Common myeloid progenitor, CD34-positive (primary cell): ENCODE results near the gene UBE2E2.
A peak's percentile ranks its signal among the peaks of the same experiment; 100 is the strongest.

Experiments
- CTCF ChIA-PET: fragments of 350-600 bp; sonication (Branson Sonifier 250); formaldehyde crosslinking; loops from one replicate; lab custom pipeline; 2021; ENCODE audit warnings: antibody characterized with exemption; lab: Charles Lee
- POLR2A ChIA-PET: fragments of 350-600 bp; sonication (Branson Sonifier 250); formaldehyde crosslinking; loops from one replicate; lab custom pipeline; 2021; ENCODE audit warnings: antibody characterized with exemption; lab: Charles Lee
- DNase-seq, 3 donors: peaks; one replicate each; pipeline versions ENCODE4 v3.0.0 to v3.0.0-alpha.2; 2013
- H3K27ac ChIP-seq, 2 experiments: 1 replicate in 1 of 2; 2 replicates in 1 of 2; pipeline ENCODE4 v1.7.0; 2013; ENCODE audit warnings: inconsistent platforms in 2 of 2, low read length in 2 of 2, mild to moderate bottlenecking in 2 of 2, low read depth in 1 of 2, moderate library complexity in 1 of 2; ENCODE audit not compliant: severe bottlenecking in 2 of 2, insufficient read depth in 1 of 2, poor library complexity in 1 of 2
- H3K27me3 ChIP-seq, 5 experiments: replicated peaks in 2 of 5; 1 replicate in 3 of 5; 2 replicates in 2 of 5; pipeline versions ENCODE4 v1.6.1 to v1.7.0; 2013; ENCODE audit warnings: low read length in 4 of 5, mild to moderate bottlenecking in 2 of 5, moderate library complexity in 2 of 5, inconsistent platforms in 1 of 5; ENCODE audit not compliant: insufficient read depth in 5 of 5, control insufficient read depth in 4 of 5
- H3K36me3 ChIP-seq, 4 experiments: 1 replicate in 2 of 4; 2 replicates in 2 of 4; pipeline versions ENCODE4 v1.6.1 to v1.7.0; 2013; ENCODE audit warnings: low read length in 3 of 4, control low read depth in 1 of 4, mild to moderate bottlenecking in 1 of 4; ENCODE audit not compliant: control insufficient read depth in 4 of 4, insufficient read depth in 4 of 4
- H3K4me1 ChIP-seq, 4 experiments: 1 replicate in 3 of 4; 2 replicates in 1 of 4; pipeline versions ENCODE4 v1.6.1 to v1.7.1; 2013; ENCODE audit warnings: low read length in 3 of 4, mild to moderate bottlenecking in 3 of 4, control low read depth in 1 of 4, inconsistent platforms in 1 of 4, moderate library complexity in 1 of 4; ENCODE audit not compliant: control insufficient read depth in 4 of 4, insufficient read depth in 4 of 4; ENCODE audit errors: control extremely low read depth in 1 of 4
- H3K4me3 ChIP-seq, 7 experiments: 1 replicate in 4 of 7; 2 replicates in 3 of 7; pipeline versions ENCODE4 v1.5.1 to v1.7.0; 2013; ENCODE audit warnings: mild to moderate bottlenecking in 7 of 7, low read length in 6 of 7, moderate library complexity in 6 of 7, inconsistent platforms in 2 of 7, low read depth in 2 of 7, control low read depth in 1 of 7; ENCODE audit not compliant: insufficient read depth in 4 of 7, control insufficient read depth in 1 of 7; ENCODE audit errors: extremely low read depth in 1 of 7
- H3K9me3 ChIP-seq, 5 experiments: 1 replicate in 4 of 5; 2 replicates in 1 of 5; pipeline versions ENCODE4 v1.6.1 to v1.7.1; 2013; ENCODE audit warnings: low read length in 4 of 5, mild to moderate bottlenecking in 2 of 5, inconsistent platforms in 1 of 5, low read depth in 1 of 5, moderate library complexity in 1 of 5; ENCODE audit not compliant: control insufficient read depth in 4 of 5, insufficient read depth in 2 of 5; ENCODE audit errors: control extremely low read depth in 1 of 5
- WGBS: methylation state at CpG from one replicate; pipeline ENCODE4 v1.1.5; 2013; ENCODE audit not compliant: insufficient coverage; 5-methylcytosine and 5-hydroxymethylcytosine counted together

UBE2E2 gene

DNA sequence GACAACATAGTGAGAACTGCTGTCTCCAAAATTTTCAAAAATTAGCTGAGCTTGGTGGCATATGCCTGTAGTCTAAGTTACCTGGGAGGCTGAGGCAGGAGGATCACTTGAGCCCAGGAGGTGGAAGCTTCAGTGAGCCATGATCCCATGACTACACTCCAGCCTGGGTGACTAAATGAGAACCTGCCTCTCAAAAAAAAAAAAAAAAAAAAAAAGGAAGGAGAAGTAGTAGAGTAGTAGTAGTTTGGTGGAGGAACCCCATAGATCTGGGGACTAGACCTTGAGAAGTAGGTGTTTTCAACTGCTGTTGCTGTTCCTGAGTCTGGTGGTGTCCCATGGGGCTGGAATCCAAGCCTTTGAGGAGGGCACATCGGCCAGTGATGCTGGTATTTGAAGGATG is 38.4 kb upstream of the UBE2E2 start:
- no peak overlapping the region for H3K27ac ChIP-seq
- ChIA-PET CTCF (interaction anchor here (1.4 kb wide), 1 partner anchor 10 kb away, joined by 5 read pairs; no protein-coding TSS in a partner anchor), POLR2A (interaction anchor here (0.6 kb wide), 1 partner anchor 12 kb away, joined by 3 read pairs; no protein-coding TSS in a partner anchor)
- no peaks in the 10 kb centered on the region for H3K36me3 ChIP-seq
- no peaks in the 10 kb centered on the region for H3K27me3 ChIP-seq
- WGBS = 86% methylated on average over 1 of the region's 1 CpG
- peak in 2 of 3 donors; percentile 7 to 15 for DNase-seq
- H3K4me3 ChIP-seq = no peak overlapping the region
- no peaks in the 10 kb centered on the region for H3K9me3 ChIP-seq
- H3K4me1 ChIP-seq = peaks cover 0 to 6% (median 2%) of the 10 kb centered on the region in 4 experiments

DNA sequence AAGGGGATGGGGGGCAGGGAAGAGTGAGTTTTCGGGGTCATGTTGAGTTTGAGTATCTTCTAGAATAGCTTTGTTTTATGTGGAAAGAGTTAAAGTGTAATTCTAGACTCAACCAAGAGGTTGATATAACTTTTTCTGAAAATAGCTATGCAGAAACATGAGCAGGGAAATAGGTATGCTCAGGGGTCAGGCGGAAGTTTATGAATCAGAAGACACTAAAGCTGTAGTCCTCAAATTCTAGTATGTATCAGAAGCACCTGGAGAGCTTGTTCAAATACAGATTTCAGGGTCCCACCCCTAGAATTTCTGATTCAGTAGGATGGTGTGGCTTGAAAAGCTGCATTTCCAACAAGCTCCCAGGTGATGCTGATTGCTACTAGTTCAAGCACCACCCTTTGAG is 37.6 kb upstream of the UBE2E2 start:
- POLR2A ChIA-PET = no interaction called here

DNA sequence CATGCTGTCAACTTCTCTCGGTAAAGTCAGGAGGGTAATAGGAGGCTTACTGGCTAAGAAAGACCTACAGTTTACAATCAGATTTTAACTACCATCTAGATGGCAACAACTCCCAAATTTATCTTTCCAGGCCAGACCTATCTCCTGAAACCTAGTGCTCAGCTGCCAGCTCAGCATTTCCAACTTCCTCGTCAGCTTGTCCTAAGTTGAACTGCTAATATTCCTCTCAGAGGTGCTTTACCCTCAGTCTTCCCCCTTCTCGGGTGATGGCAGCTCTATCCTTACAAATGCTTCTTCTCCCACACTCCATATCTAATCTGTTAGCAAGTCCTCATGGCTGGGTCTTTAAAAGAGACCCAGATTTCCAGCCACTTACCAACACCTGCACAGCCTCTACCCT is 36.9 kb upstream of the UBE2E2 start:
- Histone ChIP-seq H3K27me3 (no peaks in the 10 kb centered on the region), H3K9me3 (peaks cover 0 to 3% (median 0%) of the 10 kb centered on the region in 5 experiments), H3K27ac (no peak overlapping the region), H3K4me1 (peaks cover 0 to 6% (median 2%) of the 10 kb centered on the region in 4 experiments), H3K36me3 (no peaks in the 10 kb centered on the region), H3K4me3 (no peak overlapping the region)
- POLR2A ChIA-PET = no interaction called here
- CTCF ChIA-PET = no interaction called here
- no peak for DNase-seq
- 47% methylated on average over 2 of the region's 3 CpGs for WGBS

More for the DNA sequence above, 37.6 kb upstream of the UBE2E2 start:
- Histone ChIP-seq H3K36me3 (no peaks in the 10 kb centered on the region), H3K27me3 (no peaks in the 10 kb centered on the region), H3K4me1 (peaks cover 0 to 6% (median 2%) of the 10 kb centered on the region in 4 experiments), H3K27ac (no peak overlapping the region), H3K4me3 (no peak overlapping the region), H3K9me3 (peaks cover 0 to 3% (median 0%) of the 10 kb centered on the region in 5 experiments)
- 100% methylated on average over 2 of the region's 2 CpGs for WGBS
- CTCF ChIA-PET = interaction anchor here (1.0 to 1.4 kb wide), 2 partner anchors 9 to 28 kb away, joined by 4 to 5 read pairs; no protein-coding TSS in a partner anchor
- no peak for DNase-seq

DNA sequence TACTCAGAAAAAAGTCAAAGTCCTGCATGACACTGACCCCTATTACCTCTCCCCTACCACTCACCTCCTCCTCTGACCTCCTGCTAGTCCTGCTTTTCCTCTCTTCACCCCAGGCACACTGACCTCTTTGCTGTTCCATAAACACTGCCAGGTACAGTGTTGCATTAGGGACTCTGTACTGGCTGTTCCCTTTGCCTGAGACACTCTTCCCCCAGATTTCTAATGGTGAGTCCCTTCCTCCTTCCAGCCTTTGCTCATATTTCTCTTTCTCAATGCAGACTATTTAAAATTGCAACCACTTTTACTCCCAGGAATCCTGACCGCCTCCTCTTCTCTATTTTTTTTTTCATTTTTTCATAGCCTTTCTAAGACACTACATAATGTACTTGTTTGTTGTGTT is 36.3 kb upstream of the UBE2E2 start:
- ChIA-PET POLR2A (no interaction called here), CTCF (no interaction called here)
- Histone ChIP-seq H3K9me3 (peaks cover 0 to 3% (median 0%) of the 10 kb centered on the region in 5 experiments), H3K4me3 (no peak overlapping the region), H3K27ac (no peak overlapping the region), H3K36me3 (no peaks in the 10 kb centered on the region), H3K4me1 (peaks cover 0 to 6% (median 2%) of the 10 kb centered on the region in 4 experiments), H3K27me3 (no peaks in the 10 kb centered on the region)
- DNase-seq = no peak
- no CpG with 5 or more reads among the region's 1 CpG for WGBS

DNA sequence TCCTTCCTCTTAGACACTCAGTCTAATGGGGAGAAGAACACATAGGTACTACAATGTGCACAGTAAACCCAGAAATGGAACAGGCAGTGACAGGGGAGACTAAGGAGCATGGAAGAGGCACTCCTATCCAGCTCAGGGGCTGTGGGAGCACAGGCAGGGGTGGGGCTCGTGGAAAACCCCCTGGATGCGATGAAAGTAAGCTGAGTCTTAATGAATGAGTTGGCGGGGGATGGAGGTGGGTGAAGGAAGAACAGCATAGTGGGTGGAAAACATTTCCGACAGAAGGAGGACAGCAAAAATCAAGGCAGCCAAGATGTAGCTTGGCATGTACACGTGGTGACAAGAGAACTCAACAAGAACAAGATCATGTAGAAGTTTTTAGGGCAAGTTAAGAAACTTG is 33.6 kb upstream of the UBE2E2 start:
- CTCF ChIA-PET = no interaction called here
- Histone ChIP-seq H3K4me1 (peaks cover 0 to 6% (median 2%) of the 10 kb centered on the region in 4 experiments), H3K9me3 (peaks cover 0 to 3% (median 0%) of the 10 kb centered on the region in 5 experiments), H3K27me3 (no peaks in the 10 kb centered on the region), H3K4me3 (no peak overlapping the region), H3K36me3 (no peaks in the 10 kb centered on the region), H3K27ac (no peak overlapping the region)
- POLR2A ChIA-PET = no interaction called here
- DNase-seq = no peak
- WGBS = 100% methylated on average over 3 of the region's 5 CpGs

DNA sequence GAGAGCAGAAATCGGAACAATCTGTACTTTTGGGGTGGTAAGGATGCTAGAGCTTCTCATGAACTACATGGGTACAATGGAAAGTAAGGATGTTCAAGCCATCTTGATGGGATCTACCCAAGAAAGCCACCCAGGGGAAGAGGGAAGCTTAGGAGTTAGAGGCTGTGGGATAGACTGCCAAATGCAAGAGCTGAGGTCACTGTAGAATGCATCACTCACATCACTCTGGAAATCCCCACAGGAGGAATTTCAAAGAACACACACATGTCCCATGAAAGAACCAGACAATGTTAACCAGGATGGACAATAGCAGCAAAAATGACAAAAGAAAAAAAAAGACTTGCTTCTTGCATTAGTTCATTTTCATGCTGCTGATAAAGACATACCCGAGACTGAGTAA is 32.8 kb upstream of the UBE2E2 start:
- WGBS = 100% methylated on average over 1 of the region's 2 CpGs
- H3K27me3 ChIP-seq = no peaks in the 10 kb centered on the region
- no peak for DNase-seq
- ChIA-PET CTCF (no interaction called here), POLR2A (no interaction called here)
- no peaks in the 10 kb centered on the region for H3K36me3 ChIP-seq
- no peak overlapping the region for H3K27ac ChIP-seq
- no peak overlapping the region for H3K4me3 ChIP-seq
- peaks cover 0 to 3% (median 0%) of the 10 kb centered on the region in 5 experiments for H3K9me3 ChIP-seq
- peaks cover 0 to 6% (median 2%) of the 10 kb centered on the region in 4 experiments for H3K4me1 ChIP-seq

DNA sequence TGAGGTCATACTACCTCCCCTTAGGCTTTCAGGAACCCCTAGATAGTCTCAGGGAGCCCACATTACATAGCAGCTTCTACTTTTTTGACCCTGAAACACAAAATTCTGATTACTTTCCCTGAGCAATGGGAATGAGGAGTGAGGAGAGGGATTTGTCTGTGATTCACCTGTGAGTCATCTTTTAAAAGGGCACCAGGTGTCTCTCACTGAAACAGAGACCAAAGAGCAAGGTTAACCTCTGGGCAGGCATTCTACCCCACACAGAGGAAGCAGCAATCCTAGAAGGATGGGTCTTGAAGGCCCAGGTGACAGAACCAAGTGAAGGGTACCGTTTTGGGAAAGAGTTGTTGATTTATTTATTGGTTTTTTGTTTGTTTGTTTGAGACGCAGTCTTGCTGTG is 31.1 kb upstream of the UBE2E2 start:
- Histone ChIP-seq H3K9me3 (peaks cover 0 to 3% (median 0%) of the 10 kb centered on the region in 5 experiments), H3K4me3 (no peak overlapping the region), H3K36me3 (no peaks in the 10 kb centered on the region), H3K27me3 (no peaks in the 10 kb centered on the region), H3K27ac (no peak overlapping the region), H3K4me1 (no peaks in the 10 kb centered on the region)
- WGBS = no CpG with 5 or more reads among the region's 2 CpGs
- ChIA-PET POLR2A (no interaction called here), CTCF (no interaction called here)
- no peak for DNase-seq
